Breast epithelium (tissue), 3 donors: ENCODE data around the gene EGLN3.

ENCODE experiments used
- POLR2A ChIP-seq: fragments of 450-650 bp; IDR thresholded peaks from one replicate; pipeline ENCODE4 v1.6.1; 2016; ENCODE audit warnings: antibody characterized with exemption, mild to moderate bottlenecking, moderate library complexity
- POLR2AphosphoS5 ChIP-seq, 3 donors: sonication (generic); formaldehyde crosslinking; IDR thresholded peaks; one replicate each; pipeline ENCODE4 v1.6.1; 2017; ENCODE audit warnings: antibody characterized with exemption in 3 of 3
- TF ChIP-seq, protein P1 (sequence below), 3 donors: fragments of 450-650 bp; IDR thresholded peaks; one replicate each; pipeline ENCODE4 v1.5.1; 2016 to 2017; ENCODE audit warnings: antibody characterized with exemption in 3 of 3, mild to moderate bottlenecking in 3 of 3, moderate library complexity in 3 of 3

DNA sequence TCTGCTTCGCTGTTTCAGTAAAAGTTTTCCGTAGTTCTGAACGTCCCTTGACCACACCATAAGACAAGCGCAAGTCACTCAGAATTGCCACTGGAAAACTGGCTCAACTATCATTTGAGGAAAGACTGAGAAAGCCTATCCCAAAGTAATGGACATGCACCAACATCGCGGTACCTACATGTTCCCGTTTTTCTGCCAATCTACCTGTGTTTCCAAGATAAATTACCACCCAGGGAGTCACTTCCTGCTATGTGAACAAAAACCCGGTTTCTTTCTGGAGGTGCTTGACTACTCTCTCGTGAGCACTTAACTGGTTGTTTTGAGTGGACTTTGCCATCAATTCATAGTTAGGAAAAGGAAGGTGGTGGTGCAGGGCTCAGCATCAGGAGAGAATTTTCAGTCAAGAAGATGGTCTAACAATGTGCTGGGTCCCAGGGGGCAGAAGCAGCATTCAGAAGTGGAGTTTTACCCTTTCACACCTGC, 1.4 kb downstream of the EGLN3 start:
- TF ChIP-seq, protein P1, sequence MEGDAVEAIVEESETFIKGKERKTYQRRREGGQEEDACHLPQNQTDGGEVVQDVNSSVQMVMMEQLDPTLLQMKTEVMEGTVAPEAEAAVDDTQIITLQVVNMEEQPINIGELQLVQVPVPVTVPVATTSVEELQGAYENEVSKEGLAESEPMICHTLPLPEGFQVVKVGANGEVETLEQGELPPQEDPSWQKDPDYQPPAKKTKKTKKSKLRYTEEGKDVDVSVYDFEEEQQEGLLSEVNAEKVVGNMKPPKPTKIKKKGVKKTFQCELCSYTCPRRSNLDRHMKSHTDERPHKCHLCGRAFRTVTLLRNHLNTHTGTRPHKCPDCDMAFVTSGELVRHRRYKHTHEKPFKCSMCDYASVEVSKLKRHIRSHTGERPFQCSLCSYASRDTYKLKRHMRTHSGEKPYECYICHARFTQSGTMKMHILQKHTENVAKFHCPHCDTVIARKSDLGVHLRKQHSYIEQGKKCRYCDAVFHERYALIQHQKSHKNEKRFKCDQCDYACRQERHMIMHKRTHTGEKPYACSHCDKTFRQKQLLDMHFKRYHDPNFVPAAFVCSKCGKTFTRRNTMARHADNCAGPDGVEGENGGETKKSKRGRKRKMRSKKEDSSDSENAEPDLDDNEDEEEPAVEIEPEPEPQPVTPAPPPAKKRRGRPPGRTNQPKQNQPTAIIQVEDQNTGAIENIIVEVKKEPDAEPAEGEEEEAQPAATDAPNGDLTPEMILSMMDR (IDR thresholded peaks at IDR 0.05) = no peak
- TF ChIP-seq POLR2AphosphoS5 (IDR thresholded peaks at IDR 0.05) (no peak), POLR2A (no peak)
